T47D (cell line): Measurements from ENCODE around the gene CPA4.
A peak's percentile ranks its signal among the peaks of the same experiment; 100 is the strongest.

Experiments used
- DNase-seq, 2 experiments: peaks; one replicate each; pipeline versions ENCODE4 v3.0.0 to v3.0.0-alpha.2; 2011 to 2012; ENCODE audit warnings: low read depth in 1 of 2, low spot score in 1 of 2
- JUND ChIP-seq: IDR thresholded peaks from 2 replicates; pipeline ENCODE4 v1.6.1; 2012; ENCODE audit warnings: low read depth
- in situ Hi-C: cut with HindIII; loops from 2 replicates; pipeline ENCODE4 v1.10.0; 2016; ENCODE audit warnings: low sequenced_read_pairs, low pct_unique_long_range_greater_than_20kb

The CPA4 gene

DNA sequence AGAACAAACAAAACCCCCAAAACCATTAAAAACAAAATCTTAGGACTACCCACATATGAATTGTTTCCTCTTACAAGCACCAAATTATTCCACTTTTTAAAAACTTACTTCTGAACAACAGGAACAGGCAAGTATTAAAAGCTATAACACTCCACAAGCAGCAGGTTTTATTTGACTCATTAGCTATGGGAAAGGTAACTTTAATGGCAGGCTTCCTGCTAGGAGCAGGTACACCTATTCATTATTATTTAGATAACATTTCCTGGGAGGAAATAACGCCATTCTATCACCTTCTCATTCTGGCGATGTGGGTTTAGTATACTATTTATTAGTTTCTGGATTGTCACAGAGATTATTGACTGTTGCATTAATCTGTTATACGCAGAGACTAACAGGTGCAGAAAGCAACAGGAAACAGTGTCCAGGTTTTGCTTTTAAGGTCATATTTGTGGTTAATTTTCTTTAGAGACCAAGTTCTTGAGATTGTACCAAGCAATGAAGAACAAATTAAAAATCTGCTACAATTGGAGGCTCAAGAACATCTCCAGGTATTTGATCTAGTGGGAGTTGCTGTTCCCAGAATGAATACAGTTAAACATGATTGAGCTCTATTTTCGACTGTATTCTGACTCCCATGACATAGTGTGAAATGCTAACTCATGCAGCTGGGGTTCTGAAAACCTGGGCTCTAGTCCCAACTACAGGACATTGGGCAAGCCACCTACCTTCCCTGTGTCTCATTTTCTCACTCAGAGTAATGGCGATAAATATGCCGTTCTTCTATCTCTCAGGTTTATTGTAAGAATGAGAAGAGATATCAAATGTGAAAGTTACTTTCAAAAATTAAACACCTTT, 24.3 kb upstream of the CPA4 start:
- no peak for DNase-seq
- TF ChIP-seq JUND = no peak
- in situ Hi-C loops = no loop called here

DNA sequence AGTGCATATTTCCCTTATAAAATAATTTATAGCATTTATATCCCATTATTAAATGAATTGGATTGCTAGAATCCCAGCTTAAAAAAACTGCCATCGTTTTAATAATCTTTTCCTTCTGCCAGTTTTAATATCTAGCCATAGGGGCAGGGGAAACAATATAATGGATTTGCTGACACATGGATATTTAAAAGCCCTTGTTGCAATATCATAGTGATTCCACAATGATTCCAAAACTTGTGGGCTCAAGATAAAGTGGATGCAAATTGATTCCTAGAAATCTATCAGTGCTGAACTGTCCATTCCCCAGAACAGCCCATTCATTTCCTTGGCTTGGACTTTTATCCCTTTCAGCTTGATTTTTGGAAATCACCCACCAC, 23.7 kb upstream of the CPA4 start:
- in situ Hi-C loops = no loop called here
- TF ChIP-seq JUND = no peak

DNA sequence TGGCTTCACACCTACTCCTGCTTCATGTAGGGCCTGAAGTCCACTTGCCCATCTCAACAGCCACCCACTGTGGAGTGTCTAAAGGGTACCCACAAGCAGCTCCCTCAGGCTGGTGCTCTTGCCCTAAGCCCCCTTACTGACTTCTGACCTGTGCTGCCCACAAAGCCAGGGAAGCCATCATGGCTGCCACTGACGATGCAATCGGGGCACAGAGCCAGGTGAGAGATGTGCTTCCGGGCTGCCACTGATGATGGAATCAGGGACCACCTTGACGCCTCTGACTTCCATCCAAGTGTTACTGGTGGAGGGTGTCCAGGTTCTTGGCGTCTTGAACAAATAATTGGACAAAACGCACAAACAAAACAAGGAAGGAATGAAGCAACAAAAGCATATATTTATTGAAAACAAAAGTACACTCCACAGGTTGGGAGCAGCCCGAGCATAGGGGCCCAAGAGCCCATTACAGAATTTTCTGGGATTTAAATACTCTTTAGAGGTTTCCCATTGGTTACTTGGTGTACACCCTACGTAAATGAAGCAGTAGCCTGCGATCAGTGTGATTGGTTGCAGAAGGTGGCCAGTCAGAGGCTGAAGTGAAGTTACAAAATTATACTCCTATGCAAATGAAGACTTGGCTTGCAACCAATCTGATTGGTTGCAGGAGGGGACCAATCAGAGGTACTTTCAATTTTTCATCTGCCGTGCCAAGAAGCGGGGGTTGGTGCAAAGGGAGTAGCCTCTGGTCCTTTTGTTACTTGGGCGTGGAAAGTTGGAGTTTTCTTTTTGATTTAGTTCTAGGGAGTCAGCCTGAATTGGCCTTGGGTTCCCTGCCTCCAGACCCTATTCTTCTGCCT, 21.8 kb upstream of the CPA4 start:
- no peak for TF ChIP-seq JUND
- peak in 1 of 2 experiments; percentile 17 for DNase-seq
- in situ Hi-C loops = no loop called here

More for the DNA sequence above, 23.7 kb upstream of the CPA4 start:
- no peak for DNase-seq

DNA sequence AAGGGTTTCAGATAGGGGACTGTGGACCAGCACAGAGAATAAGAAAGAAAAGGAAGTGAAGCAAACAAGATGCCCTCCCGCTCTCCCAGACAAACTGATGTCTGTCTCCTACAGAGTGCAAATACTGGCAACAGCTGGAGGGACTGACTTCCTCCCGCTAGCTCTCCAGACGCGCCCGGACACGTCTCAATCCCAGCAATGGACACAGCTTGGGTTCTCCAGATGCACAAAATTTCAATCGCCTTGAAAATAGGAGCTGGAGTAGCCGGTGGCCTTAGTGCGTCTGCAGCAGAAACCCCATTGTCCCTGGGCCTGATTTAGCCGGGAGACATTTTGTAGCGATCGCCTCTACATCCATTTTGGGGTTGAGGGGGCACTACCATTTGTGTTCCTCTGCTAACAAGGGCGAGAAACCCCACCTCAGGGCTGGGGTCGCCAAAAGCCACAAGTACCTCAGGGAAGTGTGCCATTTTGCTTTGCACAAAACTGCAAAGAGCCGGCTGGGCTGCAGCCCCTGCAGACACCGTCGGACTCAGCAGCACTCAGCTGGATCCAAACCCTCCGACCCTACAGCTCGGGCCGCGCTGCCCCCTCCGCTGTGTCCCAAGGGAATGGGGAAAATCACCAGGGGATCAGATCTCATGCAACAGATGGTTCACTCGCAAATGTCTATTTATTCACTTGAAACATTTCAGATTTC, 20.4 kb upstream of the CPA4 start:
- TF ChIP-seq JUND = no peak
- no peak for DNase-seq
- in situ Hi-C loops = no loop called here

DNA sequence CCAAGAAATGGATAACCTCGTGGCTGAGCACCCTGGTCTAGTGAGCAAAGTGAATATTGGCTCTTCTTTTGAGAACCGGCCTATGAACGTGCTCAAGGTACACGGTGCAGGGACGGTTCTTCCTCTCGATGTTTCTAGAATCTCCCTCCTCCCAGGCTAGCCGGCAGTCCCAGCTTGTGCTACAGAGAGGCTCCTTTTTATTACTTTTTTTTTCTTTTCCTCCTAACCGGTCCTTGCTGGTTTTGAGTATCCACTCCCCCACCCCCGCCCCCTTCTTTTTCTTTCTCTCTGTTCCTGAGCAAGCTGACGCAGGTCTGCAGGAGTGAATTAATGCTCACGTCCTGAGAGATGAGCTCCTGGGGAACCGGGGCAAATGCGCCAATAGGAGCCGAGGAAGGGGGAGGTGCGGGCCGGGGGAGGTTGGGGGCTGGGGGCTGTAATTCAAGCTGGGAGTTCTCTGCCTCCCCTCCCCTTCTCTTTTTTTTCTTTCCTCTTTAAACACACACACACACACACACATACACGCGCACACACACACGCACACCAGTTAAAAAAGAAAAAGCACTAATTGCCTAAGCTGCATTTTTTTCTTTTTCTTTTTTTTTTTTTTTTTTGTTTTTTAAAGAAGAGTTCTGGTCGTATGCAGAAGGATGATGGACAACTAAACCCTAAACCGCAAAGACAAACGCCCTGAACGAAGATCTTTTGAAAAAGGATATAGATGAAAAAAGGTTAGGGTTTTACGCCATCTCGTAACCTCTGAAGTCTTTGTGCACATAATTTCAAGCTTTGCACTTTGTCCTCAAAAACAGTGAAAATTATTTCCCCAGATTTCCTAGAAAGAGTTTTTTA, 19.7 kb upstream of the CPA4 start:
- TF ChIP-seq JUND = no peak
- no peak for DNase-seq
- in situ Hi-C loops = no loop called here

DNA sequence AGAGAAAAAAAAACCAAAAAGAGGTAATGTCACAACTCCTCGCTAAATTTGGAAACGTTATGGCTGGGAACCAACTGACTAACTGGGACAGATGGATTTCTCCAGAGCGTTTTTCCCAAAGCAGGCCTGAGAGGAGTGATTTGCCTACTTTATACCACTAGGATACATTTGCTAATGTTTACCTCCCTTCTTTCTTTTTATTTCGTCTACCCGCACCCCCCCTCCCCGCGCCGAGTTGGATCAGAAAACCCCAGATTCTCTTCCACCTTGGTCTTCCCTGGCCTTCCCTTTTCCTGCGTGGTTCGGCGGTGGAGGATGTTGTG, 19.1 kb upstream of the CPA4 start:
- no peak for DNase-seq
- in situ Hi-C loops = no loop called here
- no peak for TF ChIP-seq JUND

DNA sequence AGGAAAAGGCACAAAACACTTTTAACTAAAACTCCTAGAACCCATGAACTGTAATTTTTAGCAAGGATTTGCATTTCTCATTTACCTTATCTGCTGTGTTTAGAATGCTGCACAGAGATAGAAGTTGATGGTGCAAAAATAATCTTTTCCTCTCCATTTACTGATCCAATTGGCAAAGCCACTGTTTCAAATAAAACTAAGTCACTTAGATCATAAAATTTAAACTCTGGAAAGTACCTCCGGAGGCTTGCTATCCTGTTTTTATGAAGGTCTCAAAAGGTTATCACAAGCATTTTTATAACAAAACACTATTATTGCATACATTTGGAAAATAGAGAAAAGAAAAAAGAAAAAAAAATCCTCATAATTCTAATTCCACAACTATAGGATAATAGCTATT, 18.7 kb upstream of the CPA4 start:
- no peak for TF ChIP-seq JUND
- no peak for DNase-seq
- in situ Hi-C loops = no loop called here

DNA sequence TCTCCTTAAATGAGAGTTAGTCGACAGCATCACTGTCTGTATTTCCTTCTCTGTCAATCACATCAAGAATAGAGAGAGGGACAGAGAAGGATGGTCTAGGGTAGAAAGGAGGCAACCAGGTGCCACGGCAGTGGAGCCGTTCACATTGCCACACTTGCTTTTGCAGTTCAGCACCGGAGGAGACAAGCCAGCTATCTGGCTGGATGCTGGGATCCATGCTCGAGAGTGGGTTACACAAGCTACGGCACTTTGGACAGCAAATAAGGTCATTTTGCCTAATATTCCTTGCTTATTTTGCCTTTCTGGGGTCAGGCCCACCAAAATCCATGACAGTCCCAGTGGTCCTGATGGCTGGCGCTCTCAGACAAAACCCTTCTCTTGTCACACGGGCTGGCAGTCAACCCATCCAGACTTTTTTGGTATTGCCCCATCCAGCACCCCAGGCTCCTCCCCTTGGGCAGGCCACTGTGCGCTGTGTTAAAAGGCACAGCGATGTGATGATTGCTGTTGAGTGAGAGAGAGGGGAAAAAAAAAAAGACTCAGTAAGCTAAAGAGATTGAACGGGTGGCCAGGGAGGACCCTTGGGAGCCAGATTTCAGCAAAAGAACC, 17.9 kb upstream of the CPA4 start:
- in situ Hi-C loops = no loop called here
- DNase-seq = no peak

DNA sequence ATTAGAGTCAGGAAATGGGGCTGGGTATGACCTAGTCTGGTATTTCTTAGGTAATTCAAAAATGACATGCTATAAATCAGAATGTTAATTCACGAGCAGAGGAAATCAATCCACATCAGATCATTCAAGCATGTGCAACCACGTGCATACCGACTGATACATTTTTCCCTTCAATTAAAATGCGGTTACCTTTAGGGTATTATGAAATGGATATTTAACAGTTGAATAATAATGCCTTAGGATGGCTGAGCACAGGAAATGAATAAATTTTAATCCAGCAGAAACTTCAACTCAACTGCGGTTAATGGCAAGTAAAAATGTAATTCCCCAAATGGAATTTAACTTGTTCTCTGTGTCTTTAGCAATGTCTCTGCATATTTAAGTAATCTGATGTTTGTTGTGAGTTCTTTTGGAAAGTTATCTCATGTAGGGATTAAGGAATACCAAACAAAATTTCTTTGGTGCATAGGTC, 17.1 kb upstream of the CPA4 start:
- in situ Hi-C loops = no loop called here
- DNase-seq = no peak
- TF ChIP-seq JUND = no peak

More for the DNA sequence above, 17.9 kb upstream of the CPA4 start:
- no peak for TF ChIP-seq JUND

DNA sequence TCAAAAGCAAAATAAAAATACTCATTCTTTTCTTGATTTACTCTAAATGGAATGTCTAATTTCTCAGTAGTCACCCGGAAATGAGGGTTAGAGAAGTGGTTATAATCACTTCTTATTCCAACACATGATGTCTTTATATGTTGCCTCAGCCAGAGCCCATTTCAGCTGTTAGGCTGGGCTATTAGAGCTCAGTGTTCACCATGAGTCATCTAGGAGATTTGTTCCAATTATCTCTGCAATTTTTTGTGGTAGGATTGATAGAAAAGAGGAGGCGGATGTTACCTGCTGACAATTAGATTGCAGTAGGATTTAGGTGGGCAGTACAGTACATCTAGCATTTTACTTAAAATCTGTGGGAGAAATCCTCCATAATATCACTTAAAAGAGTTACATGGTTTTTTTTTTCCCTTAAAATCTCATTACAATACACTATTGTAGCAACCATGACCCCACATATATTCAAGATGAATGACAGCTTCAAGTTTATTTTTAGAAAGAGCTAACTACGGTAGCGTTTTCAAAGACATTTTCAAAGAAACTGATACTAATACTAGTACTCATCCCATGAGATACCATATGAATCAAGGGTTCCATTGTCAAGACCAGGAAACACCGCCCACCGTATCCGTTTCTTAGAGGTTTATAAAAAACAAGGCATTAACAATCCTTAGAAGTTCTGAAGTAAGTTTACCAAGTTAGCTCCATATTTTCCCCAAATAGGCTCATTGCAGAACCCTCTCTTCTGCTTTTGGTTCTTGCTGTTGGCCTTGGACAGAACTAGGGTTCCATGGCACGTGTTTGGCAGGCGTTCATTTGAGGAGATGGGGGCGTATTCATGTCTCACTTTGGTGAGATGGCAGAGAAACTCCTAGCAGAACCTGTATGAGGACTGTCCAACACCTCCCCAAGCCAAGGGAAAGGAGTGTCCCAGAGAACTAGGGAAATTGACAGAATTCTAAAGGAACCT, 15.9 kb upstream of the CPA4 start:
- TF ChIP-seq JUND = no peak
- in situ Hi-C loops = no loop called here
- no peak for DNase-seq
